Activated CD8-positive, alpha-beta T cell treated with anti-CD3 and anti-CD28 coated beads, Interleukin-2, amount 10 ng/mL, durations not matched to agents 7 days and 5 days (primary cell): ENCODE data around the gene CARF. TPM values are rescaled to one million over a fixed set of nuclear protein-coding genes. Genes with fewer than 3 reads are reported as not detected.
"Not testable (repeated sequence)": the region's sequence is repeated elsewhere in the genome, so short reads cannot be mapped to it uniquely, and the experiment has no call there.

Experiments
- ATAC-seq: fragments of 150-1000 bp; cut with Tn5 transposase; one replicate; pipeline ENCODE4 v1.10.0; 2021; ENCODE audit warnings: moderate library complexity
- CTCF ChIA-PET: fragments of 350-600 bp; sonication (Branson Sonifier 250); formaldehyde crosslinking; loops from one replicate; lab custom pipeline; 2021; ENCODE audit warnings: antibody characterized with exemption; lab: Charles Lee
- POLR2A ChIA-PET: fragments of 350-600 bp; sonication (Branson Sonifier 250); formaldehyde crosslinking; loops from one replicate; lab custom pipeline; 2021; ENCODE audit warnings: antibody characterized with exemption; lab: Charles Lee
- DNase-seq: peaks from one replicate; pipeline ENCODE4 v3.0.0-alpha.2; 2020
- H3K27ac Mint-ChIP-seq: one replicate; pipeline ENCODE4 v1.8.0; 2021; ENCODE audit warnings: mild to moderate bottlenecking, mixed read lengths
- H3K27me3 Mint-ChIP-seq: one replicate; pipeline ENCODE4 v1.8.0; 2021; ENCODE audit warnings: low read depth, mixed read lengths
- H3K36me3 Mint-ChIP-seq: one replicate; pipeline ENCODE4 v1.8.0; 2021; ENCODE audit warnings: low read depth, mixed read lengths
- H3K4me1 Mint-ChIP-seq: one replicate; pipeline ENCODE4 v1.8.0; 2021; ENCODE audit warnings: low read depth, mixed read lengths
- H3K4me3 Mint-ChIP-seq: one replicate; pipeline ENCODE4 v1.8.0; 2021; ENCODE audit warnings: mild to moderate bottlenecking, mixed read lengths
- H3K9me3 Mint-ChIP-seq: one replicate; pipeline ENCODE4 v1.8.0; 2022; ENCODE audit warnings: mixed read lengths; ENCODE audit not compliant: insufficient read depth
- total RNA-seq, 2 experiments: library from RNA; stranded (reverse); gene quantifications; one replicate each; pipeline ENCODE4 v1.2.3, GENCODE V29; 2021

Gene CARF, protein sequence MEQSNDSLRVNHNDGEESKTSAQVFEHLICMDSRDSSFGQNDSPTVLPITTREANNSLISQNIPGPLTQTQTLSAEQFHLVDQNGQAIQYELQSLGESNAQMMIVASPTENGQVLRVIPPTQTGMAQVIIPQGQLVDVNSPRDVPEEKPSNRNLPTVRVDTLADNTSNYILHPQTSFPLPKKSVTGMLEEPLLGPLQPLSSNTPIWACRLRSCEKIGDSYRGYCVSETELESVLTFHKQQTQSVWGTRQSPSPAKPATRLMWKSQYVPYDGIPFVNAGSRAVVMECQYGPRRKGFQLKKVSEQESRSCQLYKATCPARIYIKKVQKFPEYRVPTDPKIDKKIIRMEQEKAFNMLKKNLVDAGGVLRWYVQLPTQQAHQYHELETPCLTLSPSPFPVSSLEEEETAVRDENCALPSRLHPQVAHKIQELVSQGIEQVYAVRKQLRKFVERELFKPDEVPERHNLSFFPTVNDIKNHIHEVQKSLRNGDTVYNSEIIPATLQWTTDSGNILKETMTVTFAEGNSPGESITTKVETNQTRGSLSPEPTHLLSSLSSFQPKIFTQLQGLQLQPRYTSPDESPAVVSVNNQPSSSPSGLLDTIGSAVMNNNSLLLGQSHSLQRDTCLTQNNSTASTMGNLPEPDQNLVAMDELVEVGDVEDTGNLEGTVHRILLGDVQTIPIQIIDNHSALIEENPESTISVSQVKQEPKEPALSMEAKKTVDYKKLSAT
- total RNA-seq, result 1 to 10 TPM; 7.6 to 8.5 TPM

DNA sequence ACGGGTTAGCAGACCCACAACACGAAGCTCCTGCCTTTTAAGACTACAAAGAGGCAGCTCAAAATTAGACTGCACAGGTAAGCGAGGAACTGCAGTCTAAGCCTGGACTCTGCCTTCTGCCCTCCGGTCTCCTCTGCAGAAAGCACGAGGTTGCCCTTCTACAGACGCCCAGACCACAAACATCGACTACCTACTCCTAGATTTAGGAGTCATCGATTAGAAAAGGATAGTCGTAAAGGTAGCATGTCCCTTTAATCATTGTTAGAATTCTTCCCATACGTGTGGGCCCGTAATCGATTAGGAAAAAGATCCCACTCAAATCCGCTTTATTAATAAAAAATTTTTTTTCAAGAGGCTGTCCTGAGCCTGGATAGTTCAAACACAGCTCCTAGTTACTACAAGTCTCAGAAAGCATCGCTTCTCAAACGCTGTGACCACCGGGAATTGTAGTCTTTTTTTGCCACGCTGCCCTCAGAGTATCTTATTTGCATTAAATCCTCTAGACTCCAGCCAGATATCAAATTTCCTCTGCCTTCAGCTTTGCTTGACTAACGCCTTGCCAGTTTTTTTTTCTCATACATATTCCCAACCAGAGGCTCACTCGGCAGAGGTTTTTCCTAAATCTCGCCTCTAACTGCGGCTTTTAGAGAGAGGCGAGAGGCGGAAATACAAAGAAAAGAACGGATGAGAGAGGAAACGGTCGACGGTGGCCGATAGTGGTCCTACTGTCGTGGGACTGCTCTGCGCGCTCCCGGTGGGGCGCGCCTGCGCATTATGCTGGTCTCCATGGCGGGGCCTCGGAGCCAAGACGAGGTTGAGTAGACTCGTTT is at the start of gene CARF, which contains the start of gene WDR12:
Gene CARF, plus strand, starts transcription at position 764 of the 830 bp plus-strand sequence. CDS start 29,628 bp downstream, outside the sequence.
Gene WDR12, minus strand, starts transcription at position 162 of the 830 bp plus-strand sequence. CDS start 197 bp downstream, outside the sequence.
- Mint-ChIP-seq H3K27ac (peak within 1 kb of the TSS; percentile 99), H3K36me3 (peaks cover 2% of the 10 kb centered on the region), H3K4me3 (peak within 1 kb of the TSS; percentile 100), H3K4me1 (peaks cover 24% of the 10 kb centered on the region), H3K9me3 (no peaks in the 10 kb centered on the region), H3K27me3 (no peaks in the 10 kb centered on the region)
- ATAC-seq, result peak; percentile 89
- CTCF ChIA-PET, result interaction anchor here (0.7 to 1.7 kb wide), 3 partner anchors 12 to 323 kb away, joined by 3 to 5 read pairs (median 4); no protein-coding TSS in a partner anchor
- DNase-seq, result peak; percentile 94
- POLR2A ChIA-PET, result interaction anchor here (0.6 to 1.5 kb wide), 5 partner anchors 33 to 837 kb away, joined by 3 to 6 read pairs (median 4); partner anchors contain the start of gene CYP20A1

DNA sequence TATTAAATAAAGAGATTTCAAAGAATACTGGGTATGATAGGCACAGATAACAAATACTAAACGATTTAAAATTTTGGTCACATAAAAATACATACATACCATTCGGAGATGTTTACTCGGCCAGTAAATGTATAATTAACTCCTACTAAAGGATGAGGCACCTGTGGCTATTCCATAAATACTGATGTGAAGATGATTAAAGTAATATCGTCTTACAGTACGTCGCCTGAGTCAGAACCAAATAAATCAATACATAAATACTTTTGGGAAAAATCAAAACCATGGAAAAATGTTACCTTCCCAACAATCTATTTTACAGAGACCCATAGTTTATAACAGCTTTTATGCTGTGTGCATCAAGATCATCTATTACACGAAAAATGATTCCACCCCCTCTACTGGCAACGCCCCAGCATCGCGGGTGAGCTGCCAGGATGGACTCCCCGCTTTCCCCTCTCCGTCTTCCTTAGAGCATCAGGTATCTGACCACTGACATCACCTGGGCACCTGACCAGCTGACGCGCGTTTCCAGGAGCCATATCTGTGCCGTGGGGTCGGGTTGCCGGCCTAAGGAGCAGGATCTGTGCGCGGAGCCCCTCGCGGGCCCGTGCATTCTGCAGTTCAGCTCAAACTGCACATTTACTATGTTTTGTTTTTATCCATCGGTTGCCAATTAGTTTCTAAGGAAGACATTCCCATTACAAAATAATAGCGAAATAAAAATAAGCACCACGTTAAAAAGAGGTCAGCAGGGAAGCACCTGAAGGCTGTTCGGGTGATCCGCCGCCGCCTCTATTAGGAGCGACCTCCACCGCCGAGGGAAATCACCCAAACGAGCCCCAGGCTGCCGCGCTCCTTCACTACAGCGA is 41.4 kb upstream of the CARF start:
- Mint-ChIP-seq H3K9me3 (no peaks in the 10 kb centered on the region), H3K27me3 (peaks cover 1% of the 10 kb centered on the region), H3K4me1 (peaks cover 12% of the 10 kb centered on the region), H3K4me3 (peak overlapping the region; percentile 90), H3K36me3 (no peaks in the 10 kb centered on the region), H3K27ac (peak overlapping the region; percentile 82)
- ChIA-PET CTCF (interaction anchor here (0.9 to 5.6 kb wide), 28 partner anchors 10 to 315 kb away, joined by 3 to 57 read pairs (median 4); partner anchors contain the start of genes CARF, FAM117B and WDR12), POLR2A (interaction anchor here (0.6 to 1.3 kb wide), 3 partner anchors 233 to 659 kb away, joined by 3 to 6 read pairs (median 4); no protein-coding TSS in a partner anchor)
- peak; percentile 88 for ATAC-seq
- DNase-seq, result peak; percentile 79

DNA sequence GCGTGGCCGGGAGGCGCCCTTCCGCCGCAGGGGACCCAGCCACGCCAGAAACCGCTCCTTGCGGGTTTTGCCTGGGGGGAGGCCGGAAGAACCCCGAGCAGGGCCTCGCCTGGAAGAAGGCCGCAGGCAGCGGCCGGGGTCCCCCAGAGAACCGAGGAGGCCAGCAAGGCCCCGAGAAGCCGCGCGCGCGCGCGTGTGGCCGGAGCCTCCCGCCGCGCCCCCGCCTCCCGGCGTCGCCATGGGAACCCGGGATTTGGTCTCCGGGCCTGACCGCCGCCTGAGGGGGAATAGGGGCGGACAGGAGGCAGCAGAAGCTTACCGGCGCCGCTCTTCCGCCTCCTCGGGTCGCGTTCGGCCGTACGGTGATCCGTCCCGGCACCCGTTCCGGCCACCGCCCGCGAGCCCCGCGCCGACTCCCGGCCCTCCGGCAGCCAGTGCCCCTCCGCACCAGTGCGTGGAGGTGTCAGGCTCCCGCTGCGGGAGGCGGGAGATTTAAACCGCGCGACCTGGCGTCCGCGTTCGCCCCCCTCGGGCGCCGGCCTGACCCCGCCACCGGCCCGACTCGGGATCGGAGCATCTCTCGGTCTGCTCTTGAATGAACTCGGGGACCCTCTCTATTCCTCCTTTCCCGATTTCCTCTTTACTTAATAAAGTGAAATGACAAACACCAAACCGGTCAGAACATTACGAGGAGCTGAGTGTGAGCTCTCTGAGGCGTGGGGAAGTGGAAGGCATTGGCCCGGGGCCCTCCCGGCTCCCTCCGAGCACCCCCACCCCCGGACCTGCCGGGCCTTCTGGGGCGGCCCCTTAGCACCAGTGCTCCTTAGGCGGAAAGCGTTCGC is 40.6 kb upstream of the CARF start, which contains the start of gene ICA1L:
Gene ICA1L, minus strand, starts transcription at position 467 of the 842 bp plus-strand sequence. CDS start 42,757 bp downstream, outside the sequence.
- ChIA-PET CTCF (interaction anchor here (0.9 to 5.6 kb wide), 21 partner anchors 9 to 297 kb away, joined by 3 to 57 read pairs (median 5); partner anchors contain the start of genes CARF, FAM117B and WDR12), POLR2A (interaction anchor here (1.2 to 1.3 kb wide), 2 partner anchors 234 to 236 kb away, joined by 4 to 6 read pairs; no protein-coding TSS in a partner anchor)
- Mint-ChIP-seq H3K4me3 (peak within 1 kb of the TSS; percentile 90), H3K36me3 (no peaks in the 10 kb centered on the region), H3K4me1 (peaks cover 12% of the 10 kb centered on the region), H3K27me3 (peaks cover 1% of the 10 kb centered on the region), H3K27ac (peak within 1 kb of the TSS; percentile 82), H3K9me3 (no peaks in the 10 kb centered on the region)
- DNase-seq (peak; percentile 73), ATAC-seq (peak; percentile 68)

DNA sequence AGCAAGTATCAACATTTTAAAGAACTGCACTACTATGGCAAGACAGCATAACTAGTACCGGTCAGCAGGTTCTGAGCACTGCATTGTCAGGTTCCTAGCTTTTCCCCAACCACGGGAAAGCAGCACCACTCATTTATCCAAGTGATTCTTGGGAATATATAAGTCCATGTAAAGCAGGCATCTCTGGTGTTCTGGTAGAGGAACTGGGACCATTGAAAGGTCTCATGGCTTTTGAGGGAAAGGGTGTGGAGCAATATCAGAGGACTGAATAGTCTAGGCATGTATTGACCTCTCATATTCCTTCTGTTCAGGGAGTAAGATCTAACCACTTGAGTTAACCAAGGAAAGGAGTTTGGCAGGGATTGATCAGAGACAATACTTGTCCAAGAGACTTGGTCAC is 34.4 kb upstream of the CARF start:
- no peaks in the 10 kb centered on the region for H3K4me1 Mint-ChIP-seq
- POLR2A ChIA-PET, result interaction anchor here (1.4 kb wide), 1 partner anchor 34 kb away, joined by 5 read pairs; the partner anchor contains the start of genes CARF and WDR12

DNA sequence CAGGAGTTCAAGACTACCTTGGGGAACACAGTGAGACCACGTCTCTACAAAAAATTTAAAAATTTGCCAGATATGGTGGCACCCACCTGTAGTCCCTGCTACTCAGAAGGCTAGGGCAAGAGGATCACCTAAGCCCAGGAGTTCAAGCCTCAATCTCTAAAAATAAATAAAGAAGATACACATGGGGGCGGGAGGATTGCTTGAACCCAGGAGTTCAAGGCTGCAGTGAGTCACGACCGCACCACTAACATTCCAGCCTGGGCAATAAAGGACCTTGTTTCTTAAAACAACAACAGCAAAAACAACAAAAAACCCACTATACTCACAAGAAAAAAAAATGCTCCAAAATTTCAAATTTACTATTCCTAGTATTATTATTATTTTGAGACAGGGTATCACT is 30.5 kb upstream of the CARF start:
- Mint-ChIP-seq H3K4me1 (peaks cover 2% of the 10 kb centered on the region), H3K4me3 (no peak overlapping the region), H3K36me3 (peaks cover 20% of the 10 kb centered on the region), H3K9me3 (no peaks in the 10 kb centered on the region), H3K27ac (no peak overlapping the region), H3K27me3 (no peaks in the 10 kb centered on the region)
- ChIA-PET CTCF (interaction anchor here (2.2 kb wide), 1 partner anchor 11 kb away, joined by 11 read pairs; the partner anchor contains the start of gene ICA1L), POLR2A (no interaction called here)
- no peak for ATAC-seq
- no peak for DNase-seq

More for the DNA sequence above, 34.4 kb upstream of the CARF start:
- CTCF ChIA-PET, result no interaction called here
- Mint-ChIP-seq H3K4me3 (no peak overlapping the region), H3K9me3 (no peaks in the 10 kb centered on the region), H3K27me3 (peaks cover 1% of the 10 kb centered on the region), H3K36me3 (peaks cover 10% of the 10 kb centered on the region), H3K27ac (no peak overlapping the region)
- ATAC-seq, result no peak
- DNase-seq, result no peak

DNA sequence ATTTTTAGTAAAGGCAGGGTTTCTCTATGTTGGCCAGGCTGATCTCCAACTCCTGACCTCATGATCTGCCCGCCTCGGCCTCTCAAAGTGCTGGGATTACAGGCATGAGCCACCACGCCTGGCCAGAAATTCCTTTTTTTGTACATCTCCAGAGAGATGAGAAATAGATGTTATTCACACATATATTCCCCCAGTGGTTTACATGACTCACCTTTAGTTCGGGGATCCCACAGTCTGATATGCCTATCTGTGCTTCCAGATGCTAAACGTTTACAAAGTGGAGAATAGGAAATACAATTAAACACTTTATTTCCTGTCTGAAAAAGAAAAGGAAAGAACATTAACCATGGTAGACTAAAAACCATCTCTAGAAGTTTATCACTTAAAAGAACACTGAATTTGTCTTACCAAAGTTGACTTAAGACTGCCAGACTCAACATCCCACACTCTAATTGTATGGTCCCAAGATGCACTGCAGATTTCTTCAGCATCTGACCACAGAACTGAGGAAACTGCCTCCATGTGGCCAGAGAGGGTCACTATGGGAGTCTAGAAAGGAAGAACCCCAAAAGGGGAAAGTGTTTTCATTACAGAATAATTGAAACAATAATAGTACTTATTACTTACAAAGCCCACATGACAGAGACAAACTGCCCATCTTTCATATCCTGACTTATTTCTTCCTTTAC is 27.9 kb upstream of the CARF start:
- DNase-seq (no peak), ATAC-seq (no peak)
- POLR2A ChIA-PET, result no interaction called here
- H3K27ac Mint-ChIP-seq, result no peak overlapping the region
- H3K4me3 Mint-ChIP-seq, result no peak overlapping the region
- peaks cover 22% of the 10 kb centered on the region for H3K36me3 Mint-ChIP-seq
- CTCF ChIA-PET, result interaction anchor here (0.7 kb wide), 1 partner anchor 16 kb away, joined by 3 read pairs; no protein-coding TSS in a partner anchor
- H3K4me1 Mint-ChIP-seq, result peaks cover 2% of the 10 kb centered on the region
- H3K9me3 Mint-ChIP-seq, result no peaks in the 10 kb centered on the region
- no peaks in the 10 kb centered on the region for H3K27me3 Mint-ChIP-seq

DNA sequence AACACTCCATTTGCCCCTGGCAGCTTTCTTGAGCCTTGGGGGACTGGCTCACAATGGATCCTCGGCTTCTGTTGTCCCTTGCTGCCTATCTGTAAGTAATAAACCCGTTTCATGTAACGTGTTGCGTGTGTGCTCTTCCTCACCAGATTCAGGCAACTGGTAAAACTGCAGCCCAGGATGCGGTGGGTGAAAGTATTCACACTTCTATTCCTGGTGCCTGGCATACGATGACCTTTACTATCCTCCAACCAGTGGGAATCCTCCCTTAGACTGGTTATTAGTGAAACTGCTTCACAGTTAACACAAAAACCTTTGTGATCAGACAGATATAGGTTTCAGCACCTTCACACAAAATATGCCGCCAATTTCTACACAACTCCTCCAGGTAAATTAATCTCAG is 26.9 kb upstream of the CARF start:
- Mint-ChIP-seq H3K36me3 (peaks cover 23% of the 10 kb centered on the region), H3K27ac (no peak overlapping the region), H3K9me3 (no peaks in the 10 kb centered on the region), H3K4me3 (no peak overlapping the region), H3K27me3 (no peaks in the 10 kb centered on the region), H3K4me1 (peaks cover 2% of the 10 kb centered on the region)
- ATAC-seq, result no peak
- POLR2A ChIA-PET, result no interaction called here
- CTCF ChIA-PET, result no interaction called here
- DNase-seq, result no peak

DNA sequence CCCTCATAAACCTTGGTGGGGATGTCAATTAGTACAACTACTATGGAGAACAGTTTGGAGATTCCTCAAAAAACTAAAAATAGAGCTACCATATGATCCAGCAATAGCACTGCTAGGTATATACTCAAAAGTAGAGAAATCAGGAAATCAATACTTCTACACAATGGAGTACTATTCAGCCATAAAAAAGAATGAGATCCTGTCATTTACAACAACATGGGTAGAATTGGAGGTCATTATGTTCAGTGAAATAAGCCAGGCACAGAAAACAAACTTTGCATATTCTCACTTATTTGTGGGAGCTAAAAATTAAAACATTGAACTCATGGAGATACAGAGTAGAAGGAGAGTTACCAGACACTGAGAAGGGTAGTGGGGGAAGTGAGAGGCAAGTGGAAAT is 6.6 kb upstream of the CARF start:
- Mint-ChIP-seq H3K4me1 (peaks cover 22% of the 10 kb centered on the region), H3K36me3 (peaks cover 24% of the 10 kb centered on the region)
- CTCF ChIA-PET, result interaction anchor here (1.3 kb wide), 1 partner anchor 317 kb away, joined by 3 read pairs; no protein-coding TSS in a partner anchor
- H3K9me3 Mint-ChIP-seq, H3K27ac Mint-ChIP-seq, H3K4me3 Mint-ChIP-seq, DNase-seq, POLR2A ChIA-PET, H3K27me3 Mint-ChIP-seq, ATAC-seq: not testable (repeated sequence)

DNA sequence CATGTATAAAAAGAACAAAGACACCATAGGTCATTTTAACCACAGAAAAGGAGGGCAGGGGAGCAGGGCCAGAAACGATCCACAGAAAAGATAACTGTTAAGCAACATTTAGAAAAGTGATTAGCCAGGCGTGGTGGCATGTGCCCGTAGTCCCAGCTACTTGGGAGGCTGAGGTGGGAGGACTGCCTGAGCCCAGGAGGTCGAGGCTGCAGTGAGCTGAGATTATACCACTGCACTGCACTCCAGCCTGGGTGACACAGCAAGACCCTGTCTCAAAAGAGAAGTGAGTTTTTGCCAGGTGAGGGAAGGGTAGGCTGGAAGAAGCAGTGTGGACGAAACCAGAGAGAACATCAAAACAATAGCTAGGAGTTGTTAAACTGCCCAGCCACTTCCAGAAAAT is 3.9 kb upstream of the CARF start:
- DNase-seq, result no peak
- no peaks in the 10 kb centered on the region for H3K27me3 Mint-ChIP-seq
- peaks cover 26% of the 10 kb centered on the region for H3K36me3 Mint-ChIP-seq
- CTCF ChIA-PET, result no interaction called here
- POLR2A ChIA-PET, result no interaction called here
- H3K4me3 Mint-ChIP-seq, result no peak overlapping the region
- H3K27ac Mint-ChIP-seq, result no peak overlapping the region
- ATAC-seq, result no peak
- peaks cover 29% of the 10 kb centered on the region for H3K4me1 Mint-ChIP-seq
- H3K9me3 Mint-ChIP-seq, result no peaks in the 10 kb centered on the region
